GM12865 (cell line): ENCODE data around the gene KLHL33.
A peak's percentile ranks its signal among the peaks of the same experiment; 100 is the strongest.

Experiments
- DNase-seq: peaks from one replicate; pipeline ENCODE4 v3.0.0; 2010; ENCODE audit warnings: low read depth
- H3K4me3 ChIP-seq: 2 replicates; pipeline ENCODE4 v1.5.1; 2011; ENCODE audit warnings: mild to moderate bottlenecking, low read depth, low read length, control low read depth
- CTCF ChIP-seq: IDR thresholded peaks from 2 replicates; pipeline ENCODE4 v1.5.1; 2011; ENCODE audit warnings: low read length, control low read depth, low read depth, inconsistent platforms; ENCODE audit not compliant: insufficient read depth; ENCODE audit errors: missing control alignments

KLHL33 gene

GRCh38 chr14:20413744-20414082 lies 22.3 kb downstream of the KLHL33 start:
- peak overlapping the region; percentile 88 for H3K4me3 ChIP-seq
- peak; percentile 67 for DNase-seq
- no peak for TF ChIP-seq CTCF

- no peak for TF ChIP-seq CTCF
- peak; percentile 87 for DNase-seq
- peak within 1 kb of the TSS; percentile 88 for H3K4me3 ChIP-seq
Observed at GRCh38 chr14:20412876-20413743, 22.9 kb downstream of the KLHL33 start, which contains the start of gene TEP1. TSS of gene TEP1 (minus strand) at chr14:20413501. CDS start at chr14:20408439, 5,062 bp downstream.

GRCh38 chr14:20412411-20412810 lies 23.6 kb downstream of the KLHL33 start:
- peak; percentile 75 for DNase-seq
- no peak for TF ChIP-seq CTCF
- peak overlapping the region; percentile 88 for H3K4me3 ChIP-seq

- no peak for TF ChIP-seq CTCF
- DNase-seq: no peak
- no peak overlapping the region for H3K4me3 ChIP-seq
Observed at GRCh38 chr14:20409226-20409625, 26.7 kb downstream of the KLHL33 start.

GRCh38 chr14:20403521-20403920 lies 32.4 kb downstream of the KLHL33 start:
- no peak overlapping the region for H3K4me3 ChIP-seq
- DNase-seq: no peak
- TF ChIP-seq CTCF: no peak

- no peak for TF ChIP-seq CTCF
- no peak for DNase-seq
- no peak overlapping the region for H3K4me3 ChIP-seq
Observed at GRCh38 chr14:20400965-20401593, 34.9 kb downstream of the KLHL33 start.
